Measurements from ENCODE around the gene UBTF. TPM values are rescaled to one million over a fixed set of nuclear protein-coding genes. Genes with fewer than 3 reads are reported as not detected.

Gene UBTF
- polyA plus RNA-seq, 2 of the 4 experiments (the other 2 are of a cell fraction): 39.8 to 76.2 TPM

DNA sequence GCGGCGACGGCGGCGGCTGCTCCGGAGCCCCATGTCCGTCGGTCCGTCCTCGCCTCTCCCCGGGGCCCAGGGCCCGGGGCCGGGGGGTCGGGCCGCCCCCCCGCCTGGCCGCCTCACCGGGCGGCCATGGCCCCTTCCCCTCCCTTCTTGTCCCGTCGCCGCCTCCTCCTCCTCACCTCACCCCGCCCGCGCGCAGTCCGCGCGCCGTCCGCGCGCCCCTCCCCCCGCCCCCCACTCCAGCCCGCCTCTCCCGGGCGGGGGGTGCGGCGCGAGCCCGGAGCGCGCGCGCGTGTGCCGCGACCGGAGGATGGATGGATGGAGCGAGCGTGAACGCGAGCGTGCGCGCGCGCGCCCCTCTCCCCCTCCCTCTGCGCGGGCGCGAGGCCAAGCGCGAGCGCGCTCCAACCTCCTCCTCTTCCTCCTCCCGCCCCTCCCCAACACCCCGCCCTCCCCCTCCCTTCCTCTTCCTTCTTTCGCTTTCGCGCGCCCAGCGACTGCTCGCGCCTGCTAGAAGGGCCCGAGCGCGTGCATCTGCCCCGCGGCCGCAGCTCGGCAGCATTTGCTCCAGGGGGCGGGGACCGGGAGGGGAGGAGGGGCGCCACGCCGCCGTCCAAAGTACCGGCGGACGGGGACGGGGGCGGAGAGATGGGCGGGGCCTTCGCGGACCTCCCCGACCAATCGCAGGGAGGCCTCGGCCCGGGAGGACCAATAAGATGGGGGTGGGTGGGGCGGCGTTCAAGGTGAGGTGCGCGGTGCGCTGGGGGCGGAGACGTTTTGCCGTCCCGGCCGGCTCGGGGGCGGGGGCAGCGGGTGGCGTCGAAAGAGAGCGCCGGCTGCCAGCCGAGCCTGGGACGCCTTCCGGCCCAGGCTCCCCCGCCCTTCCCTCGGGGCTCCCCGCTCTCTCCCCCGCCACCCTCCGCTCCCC lies 19.7 kb downstream of the UBTF start, which contains the start of gene ATXN7L3 (continued):
- TF ChIP-seq, protein P1, sequence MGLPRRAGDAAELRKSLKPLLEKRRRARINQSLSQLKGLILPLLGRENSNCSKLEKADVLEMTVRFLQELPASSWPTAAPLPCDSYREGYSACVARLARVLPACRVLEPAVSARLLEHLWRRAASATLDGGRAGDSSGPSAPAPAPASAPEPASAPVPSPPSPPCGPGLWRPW (IDR thresholded peaks at IDR 0.05): no peak
- TF ChIP-seq, protein P2, sequence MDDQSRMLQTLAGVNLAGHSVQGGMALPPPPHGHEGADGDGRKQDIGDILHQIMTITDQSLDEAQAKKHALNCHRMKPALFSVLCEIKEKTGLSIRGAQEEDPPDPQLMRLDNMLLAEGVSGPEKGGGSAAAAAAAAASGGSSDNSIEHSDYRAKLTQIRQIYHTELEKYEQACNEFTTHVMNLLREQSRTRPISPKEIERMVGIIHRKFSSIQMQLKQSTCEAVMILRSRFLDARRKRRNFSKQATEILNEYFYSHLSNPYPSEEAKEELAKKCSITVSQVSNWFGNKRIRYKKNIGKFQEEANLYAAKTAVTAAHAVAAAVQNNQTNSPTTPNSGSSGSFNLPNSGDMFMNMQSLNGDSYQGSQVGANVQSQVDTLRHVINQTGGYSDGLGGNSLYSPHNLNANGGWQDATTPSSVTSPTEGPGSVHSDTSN (IDR thresholded peaks at IDR 0.05): peak; percentile 51; the same call in 1 of the 2 replicates
- TF ChIP-seq BHLHE40 (IDR thresholded peaks at IDR 0.05; ENCODE audit: low read depth, low read length) (no peak), FOSB (CRISPR knock-in tag; IDR thresholded peaks at IDR 0.05) (no peak), CEBPB (IDR thresholded peaks at IDR 0.05) (no peak), ZSCAN20 (CRISPR knock-in tag; IDR thresholded peaks at IDR 0.05) (no peak), RNF2 (IDR thresholded peaks at IDR 0.05; ENCODE audit: borderline replicate concordance, low read depth) (no peak), CBX2 (IDR thresholded peaks at IDR 0.05; ENCODE audit: borderline replicate concordance, low read depth) (no peak), EP300 (IDR thresholded peaks at IDR 0.05) (0 out of 5 replicates have a peak, but pooled peaks of 1 of the 2 experiments have one; percentile 29)

DNA sequence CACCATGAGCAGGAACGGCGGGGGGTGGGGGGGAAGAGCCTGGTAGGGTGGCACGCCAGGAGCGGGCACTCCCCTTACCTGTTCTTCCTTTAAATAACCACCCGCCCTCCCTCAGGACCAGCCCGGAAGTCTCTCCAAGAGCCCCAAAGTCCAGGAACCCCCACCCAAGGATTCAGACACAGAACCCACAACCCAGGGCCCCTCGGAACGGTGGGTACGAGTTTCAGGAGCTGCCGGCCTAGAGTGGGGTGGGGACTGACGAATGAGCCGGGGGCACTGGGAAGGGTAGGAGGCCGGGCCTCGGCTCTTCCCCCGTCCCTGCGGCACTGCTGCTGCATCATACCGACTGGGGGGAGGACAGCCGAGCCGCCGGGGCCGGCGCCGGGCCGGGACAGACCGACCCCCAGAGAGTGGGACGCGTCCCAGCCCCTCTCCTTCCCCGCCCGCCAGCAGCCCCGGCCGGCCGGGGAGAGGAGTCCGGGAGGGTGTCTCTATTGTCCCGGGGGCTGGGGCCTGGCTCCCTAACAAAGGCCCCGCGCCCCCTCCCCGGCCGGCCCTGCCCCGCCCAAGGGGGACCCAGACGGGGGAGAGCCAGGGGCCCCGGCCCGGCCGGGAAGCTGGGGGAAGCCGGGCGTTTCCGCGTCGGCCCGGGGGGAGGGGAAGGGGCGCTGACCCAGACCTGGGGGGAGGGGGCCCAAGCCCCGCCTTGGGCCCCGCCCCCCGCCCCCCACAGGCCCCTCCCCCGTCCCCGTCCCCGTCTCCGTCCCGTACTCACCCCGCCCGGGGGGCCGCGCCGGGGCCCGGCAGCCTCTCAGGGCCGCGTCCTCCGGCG lies 20.5 kb downstream of the UBTF start:
- ATAC-seq (peak; percentile 34 to 40), DNase-seq (ENCODE audit: low read depth in 1 of 2, low spot score in 1 of 2) (peak; percentile 70 to 85), FAIRE-seq (no peak)
- H3K27ac ChIP-seq: peak overlapping the region; percentile 98 to 100
- H3K4me3 ChIP-seq: peak overlapping the region; percentile 87
- POLR2A ChIA-PET: interaction anchor here (0.6 to 4.2 kb wide), 7 partner anchors 11 to 213 kb away, joined by 3 to 28 read pairs (median 6); partner anchors contain the start of genes HDAC5 and TMUB2
- peak overlapping the region; percentile 83 for H3K4me2 ChIP-seq
- CTCF ChIA-PET: interaction anchor here (0.6 to 7.8 kb wide), 7 partner anchors 9 to 324 kb away, joined by 3 to 61 read pairs (median 3); partner anchors contain the start of gene TMUB2
- WGBS (ENCODE audit: missing lambda C conversion rate): under 1% methylated on average over 25 of the region's 68 CpGs
- no peaks in the 10 kb centered on the region for H3K9me3 ChIP-seq
- peaks cover 27% of the 10 kb centered on the region for H3K4me1 ChIP-seq
- TF ChIP-seq CBX8 (IDR thresholded peaks at IDR 0.05): no peak
- TF ChIP-seq TP53 (CRISPR knock-in tag; IDR thresholded peaks at IDR 0.05): no peak
- no peak for TF ChIP-seq HEYL (CRISPR knock-in tag; IDR thresholded peaks at IDR 0.05)
- TF ChIP-seq, protein P3, sequence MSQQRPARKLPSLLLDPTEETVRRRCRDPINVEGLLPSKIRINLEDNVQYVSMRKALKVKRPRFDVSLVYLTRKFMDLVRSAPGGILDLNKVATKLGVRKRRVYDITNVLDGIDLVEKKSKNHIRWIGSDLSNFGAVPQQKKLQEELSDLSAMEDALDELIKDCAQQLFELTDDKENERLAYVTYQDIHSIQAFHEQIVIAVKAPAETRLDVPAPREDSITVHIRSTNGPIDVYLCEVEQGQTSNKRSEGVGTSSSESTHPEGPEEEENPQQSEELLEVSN (IDR thresholded peaks at IDR 0.05; ENCODE audit: borderline replicate concordance, low read depth): no peak
- no peak; a peak in 1 of 5 replicates for TF ChIP-seq EP300 (IDR thresholded peaks at IDR 0.05)
- TF ChIP-seq MAFK (IDR thresholded peaks at IDR 0.05; ENCODE audit: partially characterized antibody): no peak
- TF ChIP-seq, protein P4, sequence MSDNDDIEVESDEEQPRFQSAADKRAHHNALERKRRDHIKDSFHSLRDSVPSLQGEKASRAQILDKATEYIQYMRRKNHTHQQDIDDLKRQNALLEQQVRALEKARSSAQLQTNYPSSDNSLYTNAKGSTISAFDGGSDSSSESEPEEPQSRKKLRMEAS (IDR thresholded peaks at IDR 0.05): peak; percentile 1; the same call in 1 of the 2 replicates
- no peak for TF ChIP-seq FOSL2 (IDR thresholded peaks at IDR 0.05)
- TF ChIP-seq FOSL2 (CRISPR knock-in tag; IDR thresholded peaks at IDR 0.05): no peak
- TF ChIP-seq MYC (IDR thresholded peaks at IDR 0.05; ENCODE audit: borderline replicate concordance, low read length): 0 out of 2 replicates have a peak, but pooled peaks have one; percentile 35
- no peak for TF ChIP-seq EHMT2 (IDR thresholded peaks at IDR 0.05; ENCODE audit: low read depth)
- TF ChIP-seq HOXA7 (CRISPR knock-in tag; IDR thresholded peaks at IDR 0.05): no peak
- no peak for TF ChIP-seq JUNB (IDR thresholded peaks at IDR 0.05)
- no peak for TF ChIP-seq NFE2L2 (conservative IDR thresholded peaks at IDR 0.05; ENCODE audit: low read length)
- no peak for TF ChIP-seq ZNF302 (CRISPR knock-in tag; IDR thresholded peaks at IDR 0.05)
- no peak for TF ChIP-seq ESRRA (IDR thresholded peaks at IDR 0.05; ENCODE audit: borderline replicate concordance, low read length)
- TF ChIP-seq JUN (IDR thresholded peaks at IDR 0.05): peak in 1 of 2 experiments; percentile 86; a peak in 2 of 5 replicates
- TF ChIP-seq RAD21 (conservative IDR thresholded peaks at IDR 0.05 in 1 of 2, IDR thresholded peaks at IDR 0.05 in 1 of 2): no peak
- peak; percentile 47; the same call in 1 of the 2 replicates for TF ChIP-seq PHF8 (IDR thresholded peaks at IDR 0.05; ENCODE audit: borderline replicate concordance, low read depth)
- TF ChIP-seq CHD2 (IDR thresholded peaks at IDR 0.05; ENCODE audit: low read length, partially characterized antibody): peak; percentile 31
- no peak for TF ChIP-seq POLR2AphosphoS2 (conservative IDR thresholded peaks at IDR 0.05; ENCODE audit: low read length)
- TF ChIP-seq, protein P5, sequence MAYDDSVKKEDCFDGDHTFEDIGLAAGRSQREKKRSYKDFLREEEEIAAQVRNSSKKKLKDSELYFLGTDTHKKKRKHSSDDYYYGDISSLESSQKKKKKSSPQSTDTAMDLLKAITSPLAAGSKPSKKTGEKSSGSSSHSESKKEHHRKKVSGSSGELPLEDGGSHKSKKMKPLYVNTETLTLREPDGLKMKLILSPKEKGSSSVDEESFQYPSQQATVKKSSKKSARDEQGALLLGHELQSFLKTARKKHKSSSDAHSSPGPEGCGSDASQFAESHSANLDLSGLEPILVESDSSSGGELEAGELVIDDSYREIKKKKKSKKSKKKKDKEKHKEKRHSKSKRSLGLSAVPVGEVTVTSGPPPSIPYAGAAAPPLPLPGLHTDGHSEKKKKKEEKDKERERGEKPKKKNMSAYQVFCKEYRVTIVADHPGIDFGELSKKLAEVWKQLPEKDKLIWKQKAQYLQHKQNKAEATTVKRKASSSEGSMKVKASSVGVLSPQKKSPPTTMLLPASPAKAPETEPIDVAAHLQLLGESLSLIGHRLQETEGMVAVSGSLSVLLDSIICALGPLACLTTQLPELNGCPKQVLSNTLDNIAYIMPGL (CRISPR knock-in tag; IDR thresholded peaks at IDR 0.05; ENCODE audit: borderline replicate concordance): no peak
- TF ChIP-seq, protein P2 (IDR thresholded peaks at IDR 0.05): 0 out of 2 replicates have a peak, but pooled peaks have one; percentile 20
